Measurements from ENCODE around the gene DDIT4L.
"Not testable (repeated sequence)": the region's sequence is repeated elsewhere in the genome, so short reads cannot be mapped to it uniquely, and the experiment has no call there.

DDIT4L gene

DNA sequence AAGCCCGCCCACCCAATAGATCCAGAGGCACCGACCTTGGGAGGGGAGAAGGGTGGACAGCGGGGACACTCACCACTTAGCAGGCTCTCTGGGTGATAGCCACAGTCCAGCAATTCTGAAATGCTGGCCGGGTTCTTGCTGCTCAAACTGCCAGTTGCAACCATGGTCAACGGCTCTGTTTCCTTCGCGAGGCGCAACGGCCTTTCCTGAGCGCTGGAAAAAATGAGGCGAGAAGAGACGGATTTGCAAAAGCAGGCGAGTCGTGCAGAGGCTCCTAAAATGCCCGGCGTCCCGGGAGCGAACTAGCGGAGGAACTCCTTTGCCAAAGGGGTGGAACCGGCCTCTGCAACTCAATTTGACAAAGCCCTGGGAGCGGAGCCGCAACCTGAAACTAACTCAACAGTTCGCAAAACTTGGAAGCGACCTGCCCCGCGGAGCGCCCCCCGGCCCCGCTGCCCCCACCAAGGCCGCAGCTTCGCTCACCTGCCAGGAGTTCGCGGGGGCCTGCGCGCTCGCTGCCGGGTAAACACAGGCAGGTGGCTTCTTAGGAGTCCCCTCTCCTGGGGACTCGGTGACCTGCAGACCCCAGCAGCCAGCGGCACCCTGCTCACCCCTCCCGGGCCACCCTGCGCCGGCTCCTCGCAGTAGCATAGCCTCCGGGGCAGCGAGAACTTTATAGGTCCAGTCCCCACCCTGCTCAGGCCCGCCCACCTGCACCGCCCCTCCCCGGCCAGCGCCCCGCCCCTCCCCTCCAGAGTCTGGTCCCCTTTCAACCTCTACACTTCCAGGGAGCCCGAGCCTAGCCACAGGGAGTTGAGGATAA is at the start of gene DDIT4L:
DDIT4L (minus strand) TSS at position 649 of the 823 bp plus-strand sequence; CDS start at position 164, 485 bp downstream.
- DNase-seq = no peak

- no peak for DNase-seq
Observed at GRCh38 chr4:100240008-100240407, 49.7 kb upstream of the DDIT4L start.

DNA sequence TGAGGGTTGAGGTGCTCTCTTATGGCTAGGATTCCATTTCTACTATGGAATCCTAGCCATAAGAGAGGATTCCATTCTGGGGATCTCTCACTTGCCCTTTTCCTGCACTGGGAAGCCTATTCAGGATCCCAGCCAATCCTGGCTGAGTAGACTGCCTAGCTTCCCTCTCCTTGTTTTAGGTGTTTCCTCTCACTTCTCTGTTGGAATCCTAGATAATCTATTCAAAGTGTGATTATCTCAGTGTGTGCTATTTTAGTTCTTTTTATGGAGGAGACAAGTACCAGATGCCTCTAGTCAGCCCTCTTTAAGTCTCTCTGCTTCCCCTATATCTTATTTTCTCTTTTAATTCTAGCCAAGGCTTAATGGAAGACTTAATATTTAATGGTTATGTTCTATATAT is 34.5 kb upstream of the DDIT4L start:
- no peak for DNase-seq

- DNase-seq = no peak
Observed at GRCh38 chr4:100224160-100224559, 33.9 kb upstream of the DDIT4L start.

DNA sequence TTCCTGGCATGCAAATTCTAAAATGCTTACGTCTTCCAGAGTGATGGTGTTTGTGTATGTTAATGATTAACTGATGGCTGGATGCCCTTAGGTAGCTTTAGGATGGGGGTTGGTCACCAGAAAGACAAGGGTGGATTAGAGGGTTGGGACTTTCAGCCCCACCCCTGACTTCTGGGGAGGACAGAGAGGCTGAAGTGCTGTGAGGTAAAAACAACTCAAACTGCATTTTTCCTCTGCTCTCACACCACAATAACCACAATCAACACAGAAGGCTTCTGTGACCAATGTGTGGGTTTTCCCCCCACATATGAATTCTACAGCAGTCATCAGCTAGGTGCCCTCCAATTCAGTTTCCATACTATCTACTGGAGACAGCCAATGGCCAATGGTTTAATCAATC is 18.7 kb upstream of the DDIT4L start:
- no peak for DNase-seq

GRCh38 chr4:100208459-100208858 is 18.2 kb upstream of the DDIT4L start:
- no peak for DNase-seq

DNA sequence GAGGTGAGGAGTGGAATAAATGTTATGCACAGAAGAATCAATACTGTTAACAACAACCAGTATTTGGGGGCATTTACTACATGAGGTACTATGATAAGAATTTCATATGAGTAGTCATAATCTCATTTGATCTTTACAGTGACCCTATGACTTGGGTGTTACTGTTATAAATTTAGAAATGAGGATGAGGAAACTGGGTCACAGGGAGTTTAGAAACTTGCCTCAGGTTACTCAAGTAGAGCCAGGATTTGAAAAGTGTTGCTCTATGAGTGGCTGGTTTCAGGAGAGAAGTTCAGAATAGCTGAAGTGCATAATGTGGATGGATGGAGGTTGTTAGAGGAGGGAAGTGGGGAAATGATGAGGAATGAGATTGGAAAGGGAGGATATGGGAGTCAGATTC is 16.6 kb upstream of the DDIT4L start:
- no peak for DNase-seq

DNA sequence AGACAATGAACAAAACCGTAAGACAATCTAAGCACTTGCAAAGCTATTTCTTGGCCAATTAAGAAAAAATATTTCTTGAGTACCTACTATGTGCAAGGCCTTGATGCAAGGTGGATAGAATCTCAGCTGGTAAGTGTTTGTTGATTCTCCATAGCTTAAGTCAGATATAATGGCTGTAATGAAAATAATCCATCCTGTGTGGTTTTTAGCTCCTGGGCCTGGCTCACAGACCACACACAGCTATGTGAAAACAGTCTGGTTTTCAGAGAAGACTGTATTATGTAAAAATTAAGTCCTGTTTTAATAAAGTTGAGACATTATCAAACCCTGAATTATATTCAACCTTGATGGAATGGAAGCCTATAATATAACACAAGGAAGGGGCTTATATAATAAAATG is 7.8 kb upstream of the DDIT4L start:
- no peak for DNase-seq

- not testable (repeated sequence) for DNase-seq
Observed at GRCh38 chr4:100196388-100197071, 6.3 kb upstream of the DDIT4L start.

DNA sequence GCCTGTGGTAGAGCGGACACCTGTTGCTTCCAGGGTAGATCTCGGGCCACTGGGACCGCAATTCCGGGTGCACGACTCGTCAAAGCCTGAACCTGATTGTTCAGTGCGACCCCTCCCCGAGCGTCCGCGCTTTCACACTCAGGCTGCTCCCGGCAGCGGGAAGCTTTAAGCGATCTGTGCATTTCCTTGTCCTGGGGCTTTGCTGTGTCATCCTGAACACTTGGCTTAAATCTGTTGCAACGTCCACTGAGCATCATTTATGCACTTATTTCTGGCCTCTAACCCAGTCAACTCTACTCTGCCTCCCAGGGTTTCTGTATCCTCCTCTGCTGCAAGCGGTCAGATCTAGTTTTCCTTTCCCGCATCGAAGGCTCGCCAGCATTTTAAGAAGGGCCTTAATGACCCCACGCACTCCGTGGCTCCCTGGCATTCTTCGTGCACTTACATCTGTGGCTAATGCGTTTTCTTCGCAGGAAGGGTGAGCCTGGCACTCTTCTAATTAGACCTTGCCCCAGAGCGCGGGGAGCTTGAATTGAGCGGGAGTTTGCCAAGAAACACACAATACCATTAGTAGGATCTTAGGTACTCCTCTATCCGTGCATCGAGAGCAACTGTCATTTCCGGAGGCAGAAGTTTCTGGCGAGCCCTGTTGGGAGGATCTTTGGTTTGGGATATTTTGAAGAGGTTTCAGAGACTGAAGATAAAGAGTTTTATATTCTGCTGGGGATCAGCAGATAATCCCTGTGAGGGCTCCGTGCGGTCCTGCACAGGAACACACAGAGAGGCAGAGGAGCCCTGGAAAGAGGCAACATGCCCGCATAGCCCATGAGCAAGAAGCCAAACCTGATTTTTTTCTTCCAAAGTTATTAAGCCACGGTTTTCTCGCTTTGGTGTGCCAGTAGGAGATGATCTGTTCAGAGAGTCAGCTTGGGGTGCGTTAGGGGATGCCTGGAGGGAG is 654 bp upstream of the DDIT4L start:
- DNase-seq = no peak

GRCh38 chr4:100188829-100189228 is 1.4 kb downstream of the DDIT4L start:
- no peak for DNase-seq

DNA sequence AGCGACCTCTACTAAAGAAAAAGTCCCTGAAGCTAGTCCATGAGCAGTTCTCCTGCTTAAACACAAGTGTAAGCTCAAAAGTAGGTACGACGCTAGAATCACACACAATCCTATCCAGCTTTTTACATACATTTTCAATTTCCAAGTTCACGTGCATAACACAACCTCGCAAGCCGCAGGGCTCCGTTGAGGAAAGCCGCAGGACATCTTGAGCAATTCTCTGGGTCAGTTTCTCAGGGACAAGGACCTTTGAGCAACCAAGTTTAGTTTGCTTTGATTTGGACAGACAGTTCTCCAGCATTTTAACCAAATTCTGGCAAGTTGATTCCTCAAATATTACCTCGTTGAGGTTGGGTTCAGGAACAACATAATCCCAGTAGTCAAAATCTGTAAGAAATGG is 2.5 kb downstream of the DDIT4L start:
- DNase-seq = no peak

GRCh38 chr4:100184787-100185186 is 5.5 kb downstream of the DDIT4L start:
- DNase-seq = no peak

DNA sequence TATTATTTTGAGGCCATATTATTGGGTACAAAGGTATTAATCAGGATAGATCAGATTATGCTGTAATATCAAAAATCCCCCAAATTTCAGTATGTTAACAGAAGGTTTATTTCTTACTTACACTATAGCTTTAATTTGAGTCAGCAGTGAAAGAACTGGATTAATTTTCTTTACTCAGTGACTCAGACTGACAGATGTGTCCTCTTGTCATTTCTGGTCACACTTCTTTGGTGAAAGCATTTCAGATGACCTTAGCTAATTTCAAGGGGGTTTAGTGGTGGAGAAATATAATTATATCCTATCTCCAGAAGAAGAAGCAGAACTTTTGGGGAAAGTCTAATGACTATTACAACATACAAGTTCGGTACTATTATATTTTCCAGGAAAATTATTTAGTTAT is 12.4 kb downstream of the DDIT4L start:
- DNase-seq = no peak

DNA sequence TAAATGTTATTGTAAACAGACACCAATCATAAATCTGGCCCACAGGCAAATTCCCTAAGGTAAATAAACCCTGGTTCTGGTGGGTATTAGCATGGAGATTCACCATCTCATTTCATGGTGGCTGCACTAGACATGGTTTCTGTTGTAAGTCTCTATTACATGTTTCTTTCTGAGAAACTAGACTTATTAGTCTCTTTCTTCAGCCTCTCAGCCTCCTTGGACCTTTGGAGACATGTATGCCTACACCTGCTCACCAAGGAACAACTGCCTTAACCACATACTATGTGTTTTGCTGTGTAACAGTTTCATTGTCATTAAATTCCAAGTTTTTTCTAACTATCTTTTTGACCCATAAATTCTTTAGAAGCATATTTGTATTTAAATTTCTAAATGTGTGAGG is 13.1 kb downstream of the DDIT4L start:
- no peak for DNase-seq

- no peak for DNase-seq
Observed at GRCh38 chr4:100175858-100176257, 14.4 kb downstream of the DDIT4L start.

DNA sequence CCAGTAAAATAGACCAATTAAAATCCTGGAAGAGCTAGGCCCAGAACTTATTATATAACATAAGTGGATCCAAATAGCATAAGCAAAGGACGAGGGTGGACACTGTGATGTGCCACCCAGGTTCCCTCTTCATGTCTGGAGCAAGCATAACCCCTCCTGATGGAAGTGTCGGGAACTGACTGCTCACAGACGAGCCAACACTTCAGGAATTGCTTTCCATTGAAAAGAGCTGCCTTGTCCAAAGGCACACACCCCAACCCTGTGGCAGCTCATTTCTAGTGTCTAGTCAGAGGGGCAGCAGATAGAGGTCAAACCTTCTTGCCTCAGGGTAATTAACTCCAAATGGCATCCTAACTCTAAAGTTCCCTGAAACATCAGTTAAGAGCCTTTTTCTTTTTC is 15.3 kb downstream of the DDIT4L start:
- DNase-seq = no peak

DNA sequence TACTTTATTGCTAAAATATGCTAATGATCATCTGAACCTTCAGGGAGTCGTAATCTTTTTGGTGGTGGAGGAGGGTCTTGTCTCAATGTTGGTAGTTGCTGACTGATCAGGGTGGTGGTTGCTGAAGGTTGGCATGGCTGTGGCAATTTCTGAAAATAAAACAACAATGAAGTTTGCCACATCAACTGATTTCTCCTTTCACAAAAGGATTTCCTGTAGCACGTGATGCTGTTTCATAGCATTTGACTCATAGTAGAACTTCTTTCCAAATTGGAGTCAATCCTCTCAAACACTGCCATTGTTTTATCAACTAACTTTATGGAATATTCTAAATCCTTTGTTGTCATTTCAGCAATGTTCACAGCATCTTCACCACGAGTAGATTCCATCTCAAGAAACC is 19.3 kb downstream of the DDIT4L start:
- DNase-seq = no peak

DNA sequence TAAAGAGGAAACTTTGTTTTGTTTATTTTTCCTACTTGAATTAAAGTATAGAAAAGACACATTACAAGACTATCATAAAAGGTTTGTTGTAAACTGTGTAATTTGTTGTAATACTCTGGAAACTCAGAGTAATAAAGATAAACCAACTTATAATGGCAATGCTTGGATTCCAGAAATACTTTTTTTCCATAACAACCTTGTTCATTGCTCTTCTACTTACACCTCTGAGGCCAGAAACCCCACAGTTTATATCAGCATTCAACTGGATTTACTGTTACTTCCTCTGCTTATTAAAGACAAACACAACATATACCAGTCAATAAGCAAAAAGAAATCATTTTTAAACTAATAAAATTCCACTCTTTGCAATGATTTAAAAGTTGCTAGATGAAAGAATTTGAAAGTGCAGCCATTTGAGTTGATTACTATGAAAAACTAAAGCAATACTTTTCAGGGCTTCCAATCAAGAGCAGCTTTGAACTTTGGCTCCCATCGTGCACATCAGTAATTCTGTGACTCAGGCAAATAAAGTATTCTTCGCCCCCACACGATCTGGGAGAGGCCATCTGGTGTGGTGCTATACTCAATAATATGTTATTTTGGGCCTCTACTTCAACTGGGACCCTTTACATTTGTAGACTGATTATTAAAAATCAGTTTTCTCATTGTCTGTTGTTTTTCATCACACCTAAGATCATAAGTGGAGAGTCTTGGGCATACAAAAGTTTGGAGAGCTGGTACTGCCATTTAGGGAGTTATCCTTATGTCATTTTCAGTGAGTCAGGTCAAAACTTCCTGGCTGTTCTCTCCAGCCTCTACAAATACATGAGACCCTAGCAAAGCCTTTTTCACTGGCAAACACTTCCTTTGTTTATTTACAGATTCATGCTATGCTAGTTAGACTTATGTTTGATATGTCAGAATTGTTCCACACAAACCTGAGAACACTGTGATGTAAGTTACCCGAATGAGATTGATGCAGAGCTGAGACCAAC is 20.5 kb downstream of the DDIT4L start:
- no peak for DNase-seq

- no peak for DNase-seq
Observed at GRCh38 chr4:100168521-100168920, 21.7 kb downstream of the DDIT4L start.

DNA sequence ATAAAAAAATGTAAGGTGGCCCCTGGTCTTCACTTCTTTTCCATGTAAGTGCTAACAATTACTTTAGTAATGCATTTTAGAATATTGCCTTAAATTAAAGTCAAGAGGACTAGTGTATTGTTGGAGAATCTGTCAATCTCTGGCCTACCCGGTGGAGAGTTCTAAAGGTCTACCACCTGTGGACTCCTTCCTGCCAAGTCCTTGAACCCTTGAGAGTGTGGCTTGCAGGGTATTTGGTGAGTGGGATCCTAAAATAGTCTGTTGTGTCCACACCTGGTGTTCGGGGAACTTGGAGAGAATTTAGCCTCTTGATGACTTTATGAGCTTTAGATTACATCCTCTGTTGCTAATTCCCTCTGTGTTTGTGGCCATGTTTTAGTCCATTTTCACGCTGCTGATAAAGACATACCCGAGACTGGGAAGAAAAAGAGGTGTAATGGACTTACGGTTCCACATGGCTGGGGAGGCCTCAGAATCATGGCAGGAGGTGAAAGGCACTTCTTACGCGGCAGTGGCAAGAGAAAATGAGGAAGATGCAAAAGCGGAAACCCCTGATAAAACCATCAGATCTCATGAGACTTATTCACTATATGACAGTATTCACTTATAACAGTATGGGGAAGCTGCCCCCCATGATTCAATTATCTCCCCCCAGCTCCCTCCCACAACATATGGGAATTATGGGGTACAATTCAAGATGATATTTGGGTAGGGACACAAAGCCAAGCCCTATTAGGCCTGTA is 23.8 kb downstream of the DDIT4L start:
- DNase-seq = no peak

Measured in activated CD4-positive, alpha-beta T cell treated with anti-CD3 and anti-CD28 coated beads for 4 hours (primary cell).